RWPE2 (cell line): ENCODE results near the gene PHC3.

Experiments used
- ATAC-seq: fragments of 200-7000 bp; cut with Tn5 transposase; 3 replicates; pipeline ENCODE4 v1.9.1; 2021; ENCODE audit warnings: low read depth
- DNase-seq: peaks from one replicate; pipeline ENCODE4 v3.0.0-alpha.2; 2020; ENCODE audit warnings: low spot score
- H3K27ac ChIP-seq: fragments of 450-650 bp; 2 replicates; pipeline ENCODE4 v1.5.1; 2017; ENCODE audit warnings: mild to moderate bottlenecking; ENCODE audit not compliant: poor library complexity, severe bottlenecking
- H3K27me3 ChIP-seq: fragments of 250-450 bp; sonication (Bioruptor Pico); 2 replicates; pipeline ENCODE4 v1.5.1; 2021; ENCODE audit warnings: mild to moderate bottlenecking, moderate library complexity; ENCODE audit not compliant: insufficient read depth, poor library complexity, severe bottlenecking
- H3K36me3 ChIP-seq: fragments of 250-450 bp; sonication (Bioruptor Pico); 2 replicates; pipeline ENCODE4 v1.5.1; 2020; ENCODE audit warnings: low read depth, mild to moderate bottlenecking, moderate library complexity
- H3K4me1 ChIP-seq: fragments of 250-450 bp; sonication (Bioruptor Pico); 2 replicates; pipeline ENCODE4 v1.5.1; 2021; ENCODE audit warnings: mild to moderate bottlenecking, moderate library complexity; ENCODE audit not compliant: insufficient read depth, poor library complexity, severe bottlenecking
- H3K4me3 ChIP-seq: fragments of 250-450 bp; sonication (Bioruptor Pico); 2 replicates; pipeline ENCODE4 v1.5.1; 2021; ENCODE audit warnings: mild to moderate bottlenecking, moderate library complexity; ENCODE audit not compliant: severe bottlenecking
- H3K9me3 ChIP-seq: fragments of 250-450 bp; sonication (Bioruptor Pico); 2 replicates; pipeline ENCODE4 v1.5.1; 2021; ENCODE audit warnings: mild to moderate bottlenecking, moderate library complexity; ENCODE audit not compliant: severe bottlenecking
- TF ChIP-seq, protein P1 (sequence below): fragments of 450-650 bp; IDR thresholded peaks from one replicate; pipeline ENCODE4 v1.5.1; 2017; ENCODE audit warnings: mild to moderate bottlenecking, moderate library complexity; ENCODE audit not compliant: poor library complexity, severe bottlenecking

The PHC3 gene

DNA sequence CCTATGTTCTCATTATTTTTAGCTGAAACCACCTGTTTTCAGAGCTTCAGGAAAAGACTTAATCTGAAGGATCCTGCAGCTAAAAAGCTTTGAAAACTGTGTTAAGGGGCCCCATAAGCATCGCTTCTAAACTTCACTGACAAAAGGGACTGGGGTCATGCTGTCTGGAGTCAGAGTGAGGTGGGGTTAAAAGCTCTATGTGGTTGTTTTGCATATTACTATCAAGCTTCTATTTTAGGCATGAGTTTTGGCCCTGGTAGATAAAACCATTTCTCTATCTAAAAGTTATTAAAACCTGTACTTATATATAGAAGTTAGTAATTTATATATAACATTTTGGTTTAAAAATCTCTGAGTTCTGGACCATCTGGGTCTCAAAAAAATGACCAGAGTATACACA lies 98.2 kb downstream of the PHC3 start:
- Histone ChIP-seq H3K27ac (no peak overlapping the region), H3K4me3 (no peak overlapping the region), H3K27me3 (no peaks in the 10 kb centered on the region), H3K9me3 (no peaks in the 10 kb centered on the region), H3K4me1 (no peaks in the 10 kb centered on the region), H3K36me3 (peaks cover 46% of the 10 kb centered on the region)
- DNase-seq (no peak), ATAC-seq (no peak)
- TF ChIP-seq, protein P1, sequence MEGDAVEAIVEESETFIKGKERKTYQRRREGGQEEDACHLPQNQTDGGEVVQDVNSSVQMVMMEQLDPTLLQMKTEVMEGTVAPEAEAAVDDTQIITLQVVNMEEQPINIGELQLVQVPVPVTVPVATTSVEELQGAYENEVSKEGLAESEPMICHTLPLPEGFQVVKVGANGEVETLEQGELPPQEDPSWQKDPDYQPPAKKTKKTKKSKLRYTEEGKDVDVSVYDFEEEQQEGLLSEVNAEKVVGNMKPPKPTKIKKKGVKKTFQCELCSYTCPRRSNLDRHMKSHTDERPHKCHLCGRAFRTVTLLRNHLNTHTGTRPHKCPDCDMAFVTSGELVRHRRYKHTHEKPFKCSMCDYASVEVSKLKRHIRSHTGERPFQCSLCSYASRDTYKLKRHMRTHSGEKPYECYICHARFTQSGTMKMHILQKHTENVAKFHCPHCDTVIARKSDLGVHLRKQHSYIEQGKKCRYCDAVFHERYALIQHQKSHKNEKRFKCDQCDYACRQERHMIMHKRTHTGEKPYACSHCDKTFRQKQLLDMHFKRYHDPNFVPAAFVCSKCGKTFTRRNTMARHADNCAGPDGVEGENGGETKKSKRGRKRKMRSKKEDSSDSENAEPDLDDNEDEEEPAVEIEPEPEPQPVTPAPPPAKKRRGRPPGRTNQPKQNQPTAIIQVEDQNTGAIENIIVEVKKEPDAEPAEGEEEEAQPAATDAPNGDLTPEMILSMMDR = no peak

DNA sequence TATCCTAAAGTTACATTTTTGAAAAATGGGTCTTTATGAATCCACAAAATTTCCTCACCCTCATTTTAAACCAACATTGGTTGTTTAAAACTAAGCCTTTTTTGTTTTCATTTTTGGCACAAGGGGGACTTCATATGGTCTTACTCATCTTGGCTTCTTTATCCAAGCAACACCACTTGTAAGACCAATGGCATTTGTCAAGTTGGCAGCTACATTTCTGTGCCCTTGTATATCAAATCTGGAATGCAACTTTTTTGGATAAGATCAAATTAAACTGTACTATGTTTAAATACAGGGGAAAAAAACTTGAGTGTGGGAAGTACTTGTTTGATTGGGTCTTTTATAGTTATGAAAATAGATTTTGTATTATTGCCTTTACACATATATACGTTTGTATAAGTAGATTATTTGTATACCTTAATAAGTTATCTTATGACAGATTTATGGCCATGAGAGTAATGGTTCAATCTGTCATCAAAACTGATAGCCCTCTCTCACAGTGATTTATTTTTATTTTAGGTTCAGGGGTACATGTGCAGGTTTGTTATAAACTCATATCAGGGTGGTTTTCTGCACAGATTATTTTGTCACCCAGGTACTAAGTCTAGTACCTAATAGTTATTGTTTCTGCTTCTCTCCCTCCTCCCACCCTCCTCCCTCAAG lies 100.3 kb downstream of the PHC3 start:
- Histone ChIP-seq H3K27ac (no peak overlapping the region), H3K9me3 (no peaks in the 10 kb centered on the region), H3K36me3 (peaks cover 27% of the 10 kb centered on the region), H3K4me1 (no peaks in the 10 kb centered on the region), H3K4me3 (no peak overlapping the region), H3K27me3 (no peaks in the 10 kb centered on the region)
- DNase-seq (no peak), ATAC-seq (no peak)
- TF ChIP-seq, protein P1 = no peak

DNA sequence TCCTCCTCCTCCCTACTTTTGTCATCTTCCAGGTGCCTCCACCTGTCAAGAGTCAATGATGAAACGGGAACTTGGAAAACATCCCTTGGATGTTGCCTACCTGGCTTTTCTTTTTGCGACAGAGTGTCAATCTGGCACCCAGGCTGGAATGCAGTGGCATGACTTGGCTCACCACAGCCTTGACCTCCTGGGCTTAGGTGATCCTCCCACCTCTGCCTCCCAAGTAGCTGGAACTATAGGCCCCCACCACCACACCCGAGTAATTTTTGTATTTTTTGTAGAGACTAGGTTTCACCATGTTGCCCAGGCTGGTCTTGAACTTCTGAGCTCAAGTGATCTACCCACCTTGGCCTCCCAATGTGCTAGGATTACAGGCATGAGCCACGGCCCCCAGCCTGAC lies 100.9 kb downstream of the PHC3 start:
- TF ChIP-seq, protein P1 = no peak
- no peak overlapping the region for H3K27ac ChIP-seq
- no peak for DNase-seq
- H3K36me3 ChIP-seq = peaks cover 21% of the 10 kb centered on the region
- H3K27me3 ChIP-seq = no peaks in the 10 kb centered on the region
- no peak overlapping the region for H3K4me3 ChIP-seq
- no peak for ATAC-seq
- H3K9me3 ChIP-seq = no peaks in the 10 kb centered on the region
- no peaks in the 10 kb centered on the region for H3K4me1 ChIP-seq

DNA sequence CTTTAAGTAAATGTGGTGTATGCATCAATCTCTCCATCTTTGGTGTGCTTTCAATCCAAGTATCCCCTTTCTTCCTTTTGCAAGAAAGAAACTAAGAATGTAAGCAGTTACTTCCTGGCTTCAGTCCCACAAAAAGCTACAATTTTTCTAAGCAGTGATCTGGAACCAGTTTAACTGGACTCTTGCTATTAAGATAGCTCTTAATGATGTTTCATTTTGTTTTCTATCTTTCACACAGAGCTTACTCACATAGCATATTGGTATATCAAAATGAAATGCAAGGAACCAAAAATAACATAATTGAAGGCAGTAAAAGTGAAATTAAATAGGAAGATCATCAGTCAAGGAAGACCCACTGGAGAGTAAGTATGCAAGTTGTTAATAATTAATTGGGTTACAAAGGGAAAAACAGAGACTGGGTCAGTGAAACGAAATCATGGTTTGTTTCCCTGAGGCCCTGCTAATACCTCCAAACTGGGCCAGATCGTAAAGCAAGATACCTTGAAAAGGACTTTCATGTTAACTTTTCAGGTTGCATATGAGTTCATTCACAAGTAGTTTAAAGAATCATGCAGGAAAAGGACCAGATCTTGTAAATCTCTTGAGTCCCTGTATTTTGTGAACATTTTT lies 101.9 kb downstream of the PHC3 start:
- no peaks in the 10 kb centered on the region for H3K27me3 ChIP-seq
- TF ChIP-seq, protein P1 = no peak
- H3K36me3 ChIP-seq = peaks cover 11% of the 10 kb centered on the region
- H3K4me1 ChIP-seq = no peaks in the 10 kb centered on the region
- DNase-seq (no peak), ATAC-seq (no peak)
- no peak overlapping the region for H3K27ac ChIP-seq
- H3K9me3 ChIP-seq = no peaks in the 10 kb centered on the region
- H3K4me3 ChIP-seq = no peak overlapping the region

DNA sequence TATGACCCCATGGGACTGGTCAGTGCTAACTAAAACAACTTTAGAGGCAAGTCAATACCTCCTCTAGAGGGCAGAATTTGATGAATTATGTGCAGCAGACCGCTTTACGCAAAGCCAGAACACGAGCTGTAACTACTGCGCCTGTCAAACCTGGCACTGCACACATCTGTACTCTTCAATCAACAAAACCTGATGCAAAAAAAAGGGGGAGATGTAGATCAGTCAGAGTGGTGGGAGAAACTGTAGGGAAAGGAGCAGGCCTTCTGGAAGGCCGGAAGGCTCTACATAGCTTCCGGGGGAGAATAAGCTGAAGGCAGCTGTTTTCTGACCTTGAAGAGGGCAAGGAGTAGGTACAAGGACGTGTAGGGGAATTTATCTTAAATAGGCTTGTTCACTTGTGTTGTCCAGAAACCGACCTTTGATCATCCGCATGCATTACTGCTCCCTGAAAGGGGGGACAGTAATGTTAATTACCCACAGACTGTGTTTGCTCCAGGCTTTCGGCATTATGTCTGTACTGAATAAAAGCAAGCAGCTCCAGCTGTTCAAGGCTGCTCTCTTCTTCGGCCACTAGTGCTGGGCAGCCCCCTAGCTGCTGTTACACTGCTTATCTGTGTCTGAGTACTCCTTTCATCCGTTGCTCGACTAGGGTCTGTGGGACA lies 102.8 kb downstream of the PHC3 start:
- no peak for DNase-seq
- no peaks in the 10 kb centered on the region for H3K4me1 ChIP-seq

More for the DNA sequence above, 102.8 kb downstream of the PHC3 start:
- no peak overlapping the region for H3K27ac ChIP-seq
- no peak for ATAC-seq
- no peak overlapping the region for H3K4me3 ChIP-seq
- no peaks in the 10 kb centered on the region for H3K27me3 ChIP-seq
- TF ChIP-seq, protein P1 = no peak
- peaks cover 2% of the 10 kb centered on the region for H3K36me3 ChIP-seq
- H3K9me3 ChIP-seq = no peaks in the 10 kb centered on the region
